ENCODE measurements around the gene LBHD1. TPM values are rescaled to one million over a fixed set of nuclear protein-coding genes. Genes with fewer than 3 reads are reported as not detected.
A peak's percentile ranks its signal among the peaks of the same experiment; 100 is the strongest.

LBHD1 gene
- total RNA-seq, 1 experiment from 2014 or later, result 10.4 TPM

DNA sequence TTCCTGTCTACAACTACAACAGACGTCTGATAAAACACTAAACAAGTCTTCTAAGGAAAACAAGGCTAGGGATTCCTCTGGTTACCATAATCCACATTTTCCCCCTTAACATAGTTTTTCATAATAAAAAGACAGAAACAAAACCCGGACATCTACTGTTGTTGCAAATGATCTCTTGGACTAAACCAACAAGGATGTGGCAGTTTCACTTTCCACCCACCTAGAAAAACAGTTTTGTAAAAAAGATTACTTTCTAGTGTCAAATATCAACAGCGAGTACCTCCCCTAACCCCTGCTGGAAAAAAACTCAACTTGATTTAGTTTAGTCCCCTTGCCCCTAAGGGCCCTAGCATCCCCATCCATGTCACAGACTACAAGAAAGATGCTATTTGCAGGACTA lies 40.8 kb upstream of the LBHD1 start:
- Histone ChIP-seq H3K9me3 (ENCODE audit: control insufficient read depth, low read depth, low read length) (no peaks in the 10 kb centered on the region), H3K14ac (ENCODE audit: insufficient read depth, low read length) (no peak overlapping the region), H2AFZ (ENCODE audit: low read length) (no peak overlapping the region), H3K27me3 (ENCODE audit: insufficient read depth, low read length) (no peaks in the 10 kb centered on the region), H3K27ac (ENCODE audit: insufficient read length, low read depth, low read length) (no peak overlapping the region), H3K4me2 (ENCODE audit: insufficient read depth, insufficient read length, low read length) (no peak overlapping the region), H2BK5ac (ENCODE audit: insufficient read length, low read length) (no peak overlapping the region), H3K23ac (ENCODE audit: insufficient read length, low read depth, low read length) (no peak overlapping the region), H3K4me1 (ENCODE audit: insufficient read depth, low read length) (peaks cover 2% of the 10 kb centered on the region; the same call in 1 of the 2 replicates), H3K79me1 (ENCODE audit: insufficient read depth, low read depth, low read length, poor library complexity, severe bottlenecking) (peaks cover 2% of the 10 kb centered on the region), H3T11ph (ENCODE audit: low read length) (no peak overlapping the region), H2BK12ac (ENCODE audit: insufficient read length, low read depth, low read length) (no peak overlapping the region), H4K8ac (replicated peaks; ENCODE audit: insufficient read length, low read depth, low read length) (no peak overlapping the region), H3K56ac (ENCODE audit: insufficient read length, low read depth, low read length) (no peak overlapping the region), H4K91ac (ENCODE audit: insufficient read length, low read depth, low read length) (no peak overlapping the region), H4K5ac (ENCODE audit: insufficient read length, low read depth, low read length) (no peak overlapping the region), H3K23me2 (ENCODE audit: insufficient read length, low read depth, low read length, poor library complexity, severe bottlenecking) (peaks cover 18% of the 10 kb centered on the region), H3K18ac (ENCODE audit: insufficient read length, low read depth, low read length) (no peak overlapping the region), H3K9ac (ENCODE audit: extremely low read depth, insufficient read length, low read length) (no peak overlapping the region), H4K20me1 (ENCODE audit: control insufficient read depth, insufficient read depth, insufficient read length) (no peaks in the 10 kb centered on the region), H2BK20ac (ENCODE audit: low read depth, low read length, poor library complexity, severe bottlenecking) (no peak overlapping the region), H2BK15ac (ENCODE audit: low read depth, low read length) (no peak overlapping the region), H3K79me2 (ENCODE audit: insufficient read depth, low read length) (no peaks in the 10 kb centered on the region), H2BK120ac (ENCODE audit: low read depth, low read length, poor library complexity, severe bottlenecking) (no peak overlapping the region), H3K4ac (ENCODE audit: low read depth, low read length) (no peak overlapping the region), H2AK5ac (ENCODE audit: insufficient read length, low read length) (no peak overlapping the region)
- H3K9me3 Mint-ChIP-seq, result no peaks in the 10 kb centered on the region; a peak in 1 of 5 replicates
- DNase-seq, result no peak
- peaks cover 41 to 75% (median 70%) of the 10 kb centered on the region in 3 experiments for H3K36me3 Mint-ChIP-seq (ENCODE audit: insufficient read depth in 1 of 3, low read depth in 3 of 3)
- H3K4me1 Mint-ChIP-seq, result peaks cover 31 to 52% of the 10 kb centered on the region in 2 experiments
- H3K4me3 Mint-ChIP-seq, result no peak overlapping the region; a peak in 1 of 5 replicates
- H3K27me3 Mint-ChIP-seq (ENCODE audit: low read depth), result no peaks in the 10 kb centered on the region
- TF ChIP-seq, protein P1, sequence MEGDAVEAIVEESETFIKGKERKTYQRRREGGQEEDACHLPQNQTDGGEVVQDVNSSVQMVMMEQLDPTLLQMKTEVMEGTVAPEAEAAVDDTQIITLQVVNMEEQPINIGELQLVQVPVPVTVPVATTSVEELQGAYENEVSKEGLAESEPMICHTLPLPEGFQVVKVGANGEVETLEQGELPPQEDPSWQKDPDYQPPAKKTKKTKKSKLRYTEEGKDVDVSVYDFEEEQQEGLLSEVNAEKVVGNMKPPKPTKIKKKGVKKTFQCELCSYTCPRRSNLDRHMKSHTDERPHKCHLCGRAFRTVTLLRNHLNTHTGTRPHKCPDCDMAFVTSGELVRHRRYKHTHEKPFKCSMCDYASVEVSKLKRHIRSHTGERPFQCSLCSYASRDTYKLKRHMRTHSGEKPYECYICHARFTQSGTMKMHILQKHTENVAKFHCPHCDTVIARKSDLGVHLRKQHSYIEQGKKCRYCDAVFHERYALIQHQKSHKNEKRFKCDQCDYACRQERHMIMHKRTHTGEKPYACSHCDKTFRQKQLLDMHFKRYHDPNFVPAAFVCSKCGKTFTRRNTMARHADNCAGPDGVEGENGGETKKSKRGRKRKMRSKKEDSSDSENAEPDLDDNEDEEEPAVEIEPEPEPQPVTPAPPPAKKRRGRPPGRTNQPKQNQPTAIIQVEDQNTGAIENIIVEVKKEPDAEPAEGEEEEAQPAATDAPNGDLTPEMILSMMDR (conservative IDR thresholded peaks at IDR 0.05), result no peak
- WGBS (ENCODE audit: extremely low coverage, insufficient read length, low lambda C conversion rate), result no CpG with 5 or more reads among the region's 3 CpGs
- H3K27ac Mint-ChIP-seq, result peak overlapping the region in 1 of 3 experiments; percentile 87; a peak in 1 of 7 replicates

All from H9 (cell line).